GM20000 (cell line): Measurements from ENCODE around the gene MLLT10.

ENCODE experiments used
- DNase-seq: peaks from one replicate; pipeline ENCODE4 v3.0.0; 2012; ENCODE audit warnings: low spot score
- TF ChIP-seq, protein P1 (sequence below): IDR thresholded peaks from 2 replicates; pipeline ENCODE4 v1.5.1; 2012; ENCODE audit warnings: mild to moderate bottlenecking, control low read depth; ENCODE audit errors: extremely low read depth, missing control alignments

Gene MLLT10

GRCh38 chr10:21688009-21688332, 153.9 kb downstream of the MLLT10 start:
- no peak for DNase-seq
- TF ChIP-seq, protein P1, sequence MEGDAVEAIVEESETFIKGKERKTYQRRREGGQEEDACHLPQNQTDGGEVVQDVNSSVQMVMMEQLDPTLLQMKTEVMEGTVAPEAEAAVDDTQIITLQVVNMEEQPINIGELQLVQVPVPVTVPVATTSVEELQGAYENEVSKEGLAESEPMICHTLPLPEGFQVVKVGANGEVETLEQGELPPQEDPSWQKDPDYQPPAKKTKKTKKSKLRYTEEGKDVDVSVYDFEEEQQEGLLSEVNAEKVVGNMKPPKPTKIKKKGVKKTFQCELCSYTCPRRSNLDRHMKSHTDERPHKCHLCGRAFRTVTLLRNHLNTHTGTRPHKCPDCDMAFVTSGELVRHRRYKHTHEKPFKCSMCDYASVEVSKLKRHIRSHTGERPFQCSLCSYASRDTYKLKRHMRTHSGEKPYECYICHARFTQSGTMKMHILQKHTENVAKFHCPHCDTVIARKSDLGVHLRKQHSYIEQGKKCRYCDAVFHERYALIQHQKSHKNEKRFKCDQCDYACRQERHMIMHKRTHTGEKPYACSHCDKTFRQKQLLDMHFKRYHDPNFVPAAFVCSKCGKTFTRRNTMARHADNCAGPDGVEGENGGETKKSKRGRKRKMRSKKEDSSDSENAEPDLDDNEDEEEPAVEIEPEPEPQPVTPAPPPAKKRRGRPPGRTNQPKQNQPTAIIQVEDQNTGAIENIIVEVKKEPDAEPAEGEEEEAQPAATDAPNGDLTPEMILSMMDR = no peak

GRCh38 chr10:21688870-21689269, 154.8 kb downstream of the MLLT10 start:
- TF ChIP-seq, protein P1 = no peak
- no peak for DNase-seq

GRCh38 chr10:21689881-21690280, 155.8 kb downstream of the MLLT10 start:
- DNase-seq = no peak
- TF ChIP-seq, protein P1 = no peak

- TF ChIP-seq, protein P1 = no peak
These were observed 158.9 kb downstream of the MLLT10 start for GRCh38 chr10:21692916-21693315.

DNA sequence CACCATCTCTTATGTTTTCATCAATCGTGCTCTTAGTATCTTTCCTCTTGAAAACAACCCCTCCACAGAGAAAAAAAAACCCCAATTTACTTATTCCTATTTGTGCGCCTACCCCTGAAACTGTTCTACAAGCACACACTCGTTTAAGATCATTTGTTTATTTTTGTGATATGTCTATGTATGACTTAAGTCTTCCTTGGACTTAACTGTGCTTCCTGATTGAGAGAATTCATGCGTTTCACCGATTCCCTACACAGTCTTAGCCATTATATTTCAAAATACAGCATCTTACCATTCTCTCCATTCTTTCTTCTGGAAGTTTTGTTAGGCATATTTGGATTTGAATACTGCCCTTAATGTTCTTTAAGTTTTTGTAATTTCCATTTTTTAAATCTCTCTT, 159.4 kb downstream of the MLLT10 start:
- TF ChIP-seq, protein P1 = no peak
- no peak for DNase-seq

More at GRCh38 chr10:21692916-21693315, 158.9 kb downstream of the MLLT10 start:
- DNase-seq = no peak

DNA sequence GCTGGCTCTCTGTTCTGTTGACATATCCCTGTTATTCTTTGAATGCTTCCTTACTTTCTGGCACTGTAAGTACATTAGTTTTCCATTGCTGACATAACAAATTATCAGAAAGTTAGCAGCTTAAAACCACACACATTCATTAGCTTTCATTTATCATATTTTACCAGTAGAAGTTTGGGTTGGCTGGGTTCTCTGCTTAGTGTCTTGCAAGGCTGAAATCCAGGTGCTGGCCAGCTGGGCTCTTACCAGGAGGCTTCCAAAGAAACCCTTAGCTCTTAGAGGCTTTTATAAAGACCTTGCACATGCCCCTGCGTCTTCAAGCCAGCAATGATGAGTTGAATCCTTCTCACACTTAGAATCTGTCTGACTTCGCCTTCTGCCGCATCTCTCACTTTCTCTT, 160.6 kb downstream of the MLLT10 start:
- DNase-seq = no peak
- TF ChIP-seq, protein P1 = no peak

DNA sequence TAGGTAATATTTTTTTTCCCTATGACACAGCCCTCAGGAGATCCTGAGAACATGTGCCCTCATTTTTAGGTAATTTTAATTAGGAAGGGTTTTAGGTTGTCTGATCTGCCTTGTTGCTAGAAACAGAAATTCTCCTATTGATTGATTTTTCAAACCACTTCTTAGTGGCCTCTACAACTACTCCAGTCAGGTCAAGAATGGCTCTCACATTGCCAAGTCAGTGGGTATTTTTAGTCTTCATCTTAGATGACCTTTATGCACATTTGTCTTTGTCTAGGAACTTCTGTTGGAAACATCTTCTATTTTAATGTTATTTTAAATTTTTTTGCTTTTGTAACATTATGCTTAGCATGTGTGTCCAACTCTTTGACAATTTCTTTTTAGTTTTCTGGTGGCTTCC, 162.3 kb downstream of the MLLT10 start:
- no peak for DNase-seq
- TF ChIP-seq, protein P1 = no peak
